GM21723 (cell line): ENCODE measurements around the gene DAAM1.

ENCODE experiments used
- ATAC-seq: cut with Tn5 transposase; IDR thresholded peaks from one replicate; pipeline ENCODE4 v1.9.1; 2021; ENCODE audit warnings: mild to moderate bottlenecking, moderate library complexity; ENCODE audit not compliant: unreplicated experiment

DAAM1 gene

GRCh38 chr14:59281609-59282377 is 93.3 kb downstream of the DAAM1 start:
- no peak for ATAC-seq

- no peak for ATAC-seq
These were observed 93.9 kb downstream of the DAAM1 start for GRCh38 chr14:59282378-59282765.

- ATAC-seq, result no peak
These were observed 94.9 kb downstream of the DAAM1 start for GRCh38 chr14:59283361-59283760.

- ATAC-seq, result no peak
These were observed 95.6 kb downstream of the DAAM1 start for GRCh38 chr14:59284059-59284458.

GRCh38 chr14:59292028-59292427 is 103.6 kb downstream of the DAAM1 start:
- no peak for ATAC-seq

GRCh38 chr14:59292921-59293534 is 104.6 kb downstream of the DAAM1 start:
- ATAC-seq, result no peak

- no peak for ATAC-seq
These were observed 105.6 kb downstream of the DAAM1 start for GRCh38 chr14:59293935-59294661.

- no peak for ATAC-seq
These were observed 106.2 kb downstream of the DAAM1 start for GRCh38 chr14:59294662-59294992.

GRCh38 chr14:59295951-59296350 is 107.5 kb downstream of the DAAM1 start:
- no peak for ATAC-seq

GRCh38 chr14:59296508-59296907 is 108.0 kb downstream of the DAAM1 start:
- no peak for ATAC-seq

- no peak for ATAC-seq
These were observed 108.8 kb downstream of the DAAM1 start for GRCh38 chr14:59297071-59297776.

GRCh38 chr14:59299731-59300130 is 111.3 kb downstream of the DAAM1 start:
- no peak for ATAC-seq

- peak; percentile 85 for ATAC-seq
These were observed 112.9 kb downstream of the DAAM1 start for GRCh38 chr14:59301354-59301753.

GRCh38 chr14:59302313-59302712 is 113.8 kb downstream of the DAAM1 start:
- ATAC-seq, result no peak

- no peak for ATAC-seq
These were observed 114.7 kb downstream of the DAAM1 start for GRCh38 chr14:59303216-59303615.

- no peak for ATAC-seq
These were observed 116.8 kb downstream of the DAAM1 start for GRCh38 chr14:59305231-59305630.

GRCh38 chr14:59305836-59306555 is 117.5 kb downstream of the DAAM1 start:
- ATAC-seq, result no peak

- ATAC-seq, result no peak
These were observed 118.3 kb downstream of the DAAM1 start for GRCh38 chr14:59306775-59307174.

GRCh38 chr14:59308086-59308485 is 119.6 kb downstream of the DAAM1 start:
- ATAC-seq, result no peak

- ATAC-seq, result no peak
These were observed 120.2 kb downstream of the DAAM1 start for GRCh38 chr14:59308673-59309072.
